Stimulated activated CD4-positive, alpha-beta T cell treated with anti-CD3 and anti-CD28 coated beads, Interleukin-1b, Interleukin-23, amount 100 ng/mL, for 1 hour (primary cell): Measurements from ENCODE around the gene ALG10B.
"Not testable (repeated sequence)": the region's sequence is repeated elsewhere in the genome, so short reads cannot be mapped to it uniquely, and the experiment has no call there.

Experiments
- DNase-seq, 2 donors: peaks; one replicate each; pipeline ENCODE4 v3.0.0-alpha.2; 2020; ENCODE audit warnings: low read depth in 2 of 2

Gene ALG10B, protein sequence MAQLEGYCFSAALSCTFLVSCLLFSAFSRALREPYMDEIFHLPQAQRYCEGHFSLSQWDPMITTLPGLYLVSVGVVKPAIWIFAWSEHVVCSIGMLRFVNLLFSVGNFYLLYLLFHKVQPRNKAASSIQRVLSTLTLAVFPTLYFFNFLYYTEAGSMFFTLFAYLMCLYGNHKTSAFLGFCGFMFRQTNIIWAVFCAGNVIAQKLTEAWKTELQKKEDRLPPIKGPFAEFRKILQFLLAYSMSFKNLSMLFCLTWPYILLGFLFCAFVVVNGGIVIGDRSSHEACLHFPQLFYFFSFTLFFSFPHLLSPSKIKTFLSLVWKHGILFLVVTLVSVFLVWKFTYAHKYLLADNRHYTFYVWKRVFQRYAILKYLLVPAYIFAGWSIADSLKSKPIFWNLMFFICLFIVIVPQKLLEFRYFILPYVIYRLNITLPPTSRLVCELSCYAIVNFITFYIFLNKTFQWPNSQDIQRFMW

DNA sequence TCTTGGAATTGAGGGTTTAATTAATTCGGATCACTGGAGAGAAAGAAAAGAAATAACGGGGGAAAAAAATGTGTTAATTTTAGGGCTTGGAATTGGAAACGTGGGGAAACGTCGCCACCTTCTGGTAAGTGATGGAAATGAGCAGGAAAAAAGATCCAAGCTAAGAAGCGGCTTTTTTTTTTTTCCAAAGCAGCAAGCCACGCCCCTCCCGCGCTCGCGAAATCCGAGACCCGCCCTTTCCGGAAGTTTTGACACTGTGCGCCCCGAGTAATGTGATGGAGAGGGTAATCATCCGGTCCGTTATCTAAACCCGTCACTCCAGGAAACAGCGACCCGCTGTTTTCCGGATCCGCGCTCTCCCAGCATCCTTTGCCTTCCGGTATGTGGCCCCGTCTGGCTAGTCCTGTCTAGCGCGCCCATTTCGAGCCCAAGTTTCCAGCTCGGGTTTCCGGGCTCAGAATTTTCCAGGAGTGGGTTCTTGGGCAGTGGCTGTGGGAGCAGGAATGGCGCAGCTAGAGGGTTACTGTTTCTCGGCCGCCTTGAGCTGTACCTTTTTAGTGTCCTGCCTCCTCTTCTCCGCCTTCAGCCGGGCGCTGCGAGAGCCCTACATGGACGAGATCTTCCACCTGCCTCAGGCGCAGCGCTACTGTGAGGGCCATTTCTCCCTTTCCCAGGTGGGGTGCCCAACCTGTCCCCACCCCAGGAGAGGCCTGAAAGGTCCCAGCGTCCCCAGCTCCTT, at the start of gene ALG10B:
Gene ALG10B (plus strand): TSS at position 384 of the 739 bp plus-strand sequence. CDS start 120 bp downstream, at position 504.
- DNase-seq: peak; percentile 78 to 85

- DNase-seq: no peak
Measured at GRCh38 chr12:38268612-38269011, 48.0 kb upstream of the ALG10B start.

DNA sequence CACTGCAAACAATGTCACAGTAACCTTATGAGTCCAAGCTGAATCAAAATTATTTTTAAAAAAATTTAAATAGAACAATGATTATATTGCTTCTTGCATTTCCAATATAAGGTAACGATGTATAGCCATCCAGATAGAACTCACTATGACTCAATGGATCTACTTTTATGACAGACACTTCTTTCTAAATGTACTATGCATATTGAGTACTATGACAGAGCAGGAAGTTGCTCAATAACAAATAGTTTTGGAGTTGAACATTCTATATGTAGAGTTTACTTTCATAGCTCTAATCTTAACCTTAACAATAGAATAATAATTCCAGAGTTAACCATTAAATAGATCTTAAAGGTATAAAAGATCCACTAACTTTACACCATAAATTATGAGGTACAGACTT, 46.7 kb upstream of the ALG10B start:
- DNase-seq: no peak

GRCh38 chr12:38279756-38280155, 36.8 kb upstream of the ALG10B start:
- no peak for DNase-seq

- DNase-seq: no peak
Measured at GRCh38 chr12:38282886-38283285, 33.7 kb upstream of the ALG10B start.

GRCh38 chr12:38289396-38289795, 27.2 kb upstream of the ALG10B start:
- no peak for DNase-seq

DNA sequence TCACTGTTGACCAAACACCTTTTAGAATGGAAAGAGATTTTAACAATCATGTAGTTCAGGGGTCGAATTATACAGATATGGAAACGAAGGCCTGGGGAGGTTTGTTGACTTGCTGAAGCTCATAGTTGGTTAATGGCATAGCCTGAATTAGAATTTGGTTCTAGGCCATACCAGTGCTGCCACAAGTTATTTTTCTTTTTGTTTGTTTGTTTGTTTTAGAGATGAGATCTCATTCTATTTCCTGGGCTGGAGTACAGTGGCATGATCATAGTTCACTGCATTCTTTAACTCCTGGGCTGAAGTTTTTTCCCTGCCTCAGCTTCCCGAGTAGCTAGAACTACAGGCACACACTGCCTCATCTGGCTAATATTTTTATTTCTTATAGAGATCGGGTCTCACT, 25.4 kb upstream of the ALG10B start:
- DNase-seq: no peak

GRCh38 chr12:38302972-38303371, 13.6 kb upstream of the ALG10B start:
- not testable (repeated sequence) for DNase-seq

DNA sequence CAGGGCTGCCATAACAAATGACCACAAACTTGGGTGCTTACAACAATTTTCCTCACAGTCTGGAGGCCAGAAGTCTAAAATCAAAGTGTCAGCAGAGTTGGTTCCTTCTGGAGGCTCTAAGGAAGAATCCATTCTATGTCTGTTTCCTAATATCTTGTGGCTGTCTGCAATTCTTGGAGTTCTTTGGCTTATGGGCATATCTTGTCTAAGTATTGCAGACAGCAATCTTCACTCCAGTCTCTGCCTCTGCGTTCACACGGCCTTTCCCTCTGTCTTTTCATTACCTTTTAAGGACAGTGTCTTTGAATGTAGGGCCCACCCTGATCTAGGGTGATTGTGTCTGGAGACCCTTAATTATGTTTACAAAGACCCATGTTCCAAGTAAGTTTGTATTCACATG, 5.4 kb downstream of the ALG10B start:
- DNase-seq: not testable (repeated sequence)

- DNase-seq: no peak
Measured at GRCh38 chr12:38324912-38325311, 8.3 kb downstream of the ALG10B start.

GRCh38 chr12:38327356-38327755, 10.8 kb downstream of the ALG10B start:
- no peak for DNase-seq

DNA sequence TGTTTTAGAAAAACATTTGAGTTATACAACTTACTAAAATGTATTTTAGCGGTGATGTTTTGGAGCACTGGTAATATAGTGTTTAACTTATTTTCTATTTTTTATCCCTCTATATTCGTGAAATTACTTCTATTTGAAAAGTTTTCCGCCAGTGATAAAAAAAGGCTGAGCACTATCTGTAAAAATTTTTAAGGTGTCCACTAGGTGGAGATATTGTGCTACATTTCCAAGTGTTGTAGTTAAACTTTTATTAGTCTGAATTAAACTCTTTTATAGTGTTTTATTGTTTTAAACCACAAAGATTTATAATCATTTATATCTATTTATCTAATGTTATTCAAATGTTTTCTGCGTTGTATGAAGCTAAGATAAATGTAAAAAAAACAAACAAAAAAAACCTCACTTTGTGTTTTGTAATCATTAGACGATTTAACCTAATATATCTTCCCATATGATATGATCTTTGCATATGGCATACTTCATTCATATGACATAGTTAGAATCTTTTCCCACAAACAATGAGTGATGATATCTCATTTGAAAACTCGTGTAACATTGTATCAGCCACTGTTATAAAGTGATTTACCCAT, 11.8 kb downstream of the ALG10B start:
- no peak for DNase-seq

DNA sequence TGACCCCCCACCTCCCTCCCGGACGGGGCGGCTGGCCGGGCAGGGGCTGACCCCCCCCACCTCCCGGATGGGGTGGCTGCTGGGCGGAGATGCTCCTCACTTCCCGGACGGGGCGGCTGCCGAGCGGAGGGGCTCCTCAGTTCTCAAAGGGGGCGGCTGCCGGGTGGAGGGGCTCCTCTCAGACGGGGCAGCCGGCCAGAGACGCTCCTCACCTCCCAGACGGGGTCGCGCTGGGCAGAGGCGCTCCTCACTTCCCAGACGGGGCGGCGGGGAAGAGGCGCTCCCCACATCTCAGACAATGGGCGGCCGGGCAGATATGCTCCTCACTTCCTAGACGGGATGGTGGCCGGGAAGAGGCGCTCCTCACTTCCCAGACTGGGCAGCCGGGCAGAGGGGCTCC, 13.8 kb downstream of the ALG10B start:
- DNase-seq: not testable (repeated sequence)

DNA sequence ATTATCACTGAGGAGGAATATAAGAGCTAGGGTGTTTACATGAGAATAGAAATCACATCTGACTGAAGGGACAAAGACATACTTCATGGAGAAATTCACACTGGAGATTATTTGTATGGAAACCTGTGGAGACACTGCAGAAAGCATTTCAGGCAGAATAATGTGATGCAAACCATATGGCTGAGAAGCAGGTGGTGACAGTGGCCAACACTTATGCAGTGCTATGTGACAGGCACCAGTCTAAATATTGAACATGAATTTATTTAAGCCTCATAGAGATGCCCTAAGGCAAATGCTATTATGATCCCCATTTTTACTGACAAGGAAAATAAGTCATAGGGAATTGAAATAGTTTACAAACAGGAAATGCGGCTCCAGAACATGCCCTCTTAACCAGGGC, 16.2 kb downstream of the ALG10B start:
- no peak for DNase-seq

DNA sequence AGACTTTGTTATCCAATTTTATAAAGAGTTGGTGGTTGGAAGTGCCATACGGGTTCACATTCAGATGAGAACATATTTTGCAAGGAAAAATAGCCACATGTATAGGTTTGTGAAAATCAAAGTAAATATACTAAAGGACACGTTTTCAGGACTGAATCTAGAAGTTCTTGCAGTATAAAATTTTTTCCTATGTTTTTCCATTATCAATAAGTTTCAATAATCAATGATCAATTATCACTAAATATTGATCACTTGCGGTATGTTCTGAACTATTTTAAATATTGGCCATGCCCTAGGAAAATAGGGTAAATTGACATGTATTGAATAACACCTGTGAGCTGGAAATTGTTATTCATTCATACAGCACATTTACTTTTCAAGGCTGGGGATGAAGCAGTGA, 25.9 kb downstream of the ALG10B start:
- no peak for DNase-seq

DNA sequence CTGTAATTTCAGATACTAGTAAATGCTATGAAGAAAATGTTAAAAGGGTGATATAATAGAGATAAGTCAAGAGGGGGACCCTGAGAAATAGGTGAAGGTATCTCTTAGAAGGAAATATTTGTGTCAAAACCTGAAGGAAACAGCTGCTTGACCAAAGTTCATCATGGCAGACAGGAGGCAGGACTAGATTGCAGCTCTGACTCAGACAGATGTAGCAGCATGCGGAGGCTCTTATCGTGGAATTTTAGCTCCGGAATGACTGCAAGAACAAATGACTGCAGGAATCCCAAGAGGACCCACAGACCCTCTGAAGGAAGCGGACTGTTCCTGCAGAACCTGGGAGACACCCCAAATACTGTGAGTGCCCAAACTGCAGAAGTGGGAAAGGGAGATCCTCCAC, 26.7 kb downstream of the ALG10B start:
- DNase-seq: not testable (repeated sequence)

DNA sequence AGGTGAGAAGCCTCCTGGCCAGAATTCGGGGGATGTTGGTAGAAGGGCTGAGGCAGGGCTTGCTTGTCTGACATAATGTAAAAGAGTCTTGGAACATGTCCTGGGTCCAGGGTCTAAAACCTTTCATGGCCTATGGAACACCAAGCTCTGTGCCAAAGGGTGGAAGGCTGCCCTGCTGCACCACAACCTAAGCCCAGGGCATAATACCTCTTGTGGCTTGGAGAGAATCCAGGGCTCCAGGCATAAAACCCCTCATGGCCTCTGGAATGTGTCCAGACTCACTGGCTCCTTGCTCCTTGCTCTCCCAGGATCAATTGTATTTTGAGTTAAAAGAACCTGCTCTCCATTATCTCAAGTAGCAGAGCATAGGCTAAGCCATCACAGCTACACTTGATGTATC, 27.3 kb downstream of the ALG10B start:
- DNase-seq: not testable (repeated sequence)

GRCh38 chr12:38350342-38351174, 34.0 kb downstream of the ALG10B start:
- no peak for DNase-seq

- DNase-seq: not testable (repeated sequence)
Measured at GRCh38 chr12:38351175-38351508, 34.6 kb downstream of the ALG10B start.

GRCh38 chr12:38367506-38367905, 50.9 kb downstream of the ALG10B start:
- DNase-seq: no peak

- DNase-seq: no peak
Measured at GRCh38 chr12:38370311-38370710, 53.7 kb downstream of the ALG10B start.

DNA sequence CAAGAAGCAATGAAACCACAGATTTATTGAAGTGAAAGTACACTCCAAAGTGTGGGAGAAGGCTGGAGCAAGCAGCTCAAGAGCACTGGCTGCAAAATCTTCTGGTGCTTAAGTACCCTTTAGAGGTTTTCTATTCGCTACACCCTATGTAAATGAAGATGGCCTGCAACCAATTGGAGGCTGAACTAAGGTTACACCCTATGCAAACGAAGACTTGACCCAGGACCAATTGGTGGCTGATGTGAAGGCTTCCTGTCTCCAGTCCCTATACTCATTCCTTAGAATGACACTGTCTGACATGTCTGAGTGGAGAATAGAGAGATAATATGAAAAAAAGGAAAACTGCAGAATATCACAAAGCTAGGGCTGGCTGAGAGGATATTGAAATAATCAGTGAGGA, 57.2 kb downstream of the ALG10B start:
- no peak for DNase-seq
